H1 (cell line): ENCODE measurements around the gene PRKAG1. TPM values are rescaled to one million over a fixed set of nuclear protein-coding genes. Genes with fewer than 3 reads are reported as not detected.

Source experiments
- CHD1 ChIP-seq: IDR thresholded peaks from 2 replicates; pipeline ENCODE4 v1.6.1; 2012; ENCODE audit warnings: low read depth, low read length, improper control_type of control experiment
- CTCF ChIP-seq, 3 experiments: IDR thresholded peaks; 1 replicate in 2 of 3; 2 replicates in 1 of 3; pipeline versions ENCODE4 v1.5.1 to v1.6.1; 2011; ENCODE audit warnings: low read length in 3 of 3, mild to moderate bottlenecking in 3 of 3, inconsistent platforms in 2 of 3, low read depth in 1 of 3, moderate library complexity in 1 of 3; ENCODE audit not compliant: insufficient read depth in 1 of 3; ENCODE audit errors: control extremely low read depth in 1 of 3
- MAX ChIP-seq: IDR thresholded peaks from 2 replicates; pipeline ENCODE4 v1.6.1; 2012; ENCODE audit warnings: inconsistent platforms
- SAP30 ChIP-seq: fragments of 300-600 bp; sonication (generic); IDR thresholded peaks from 2 replicates; pipeline ENCODE4 v1.7.1; 2012; ENCODE audit warnings: low read length, moderate library complexity, mild to moderate bottlenecking, inconsistent platforms; ENCODE audit not compliant: insufficient read depth, insufficient replicate concordance
- SRF ChIP-seq: IDR thresholded peaks from 2 replicates; pipeline ENCODE4 v1.6.1; 2011; ENCODE audit warnings: mild to moderate bottlenecking, low read depth, low read length, moderate library complexity
- polyA plus RNA-seq, 7 experiments: library from polyadenylated mRNA; depleted of rRNA in 3 of 7; stranded (reverse) in 5 of 7; unstranded in 2 of 7; fragments of >200 nt in 5 of 7; fragments of 200-250 nt in 2 of 7; gene quantifications; 1 replicate in 5 of 7; 2 replicates in 1 of 7; 4 replicates in 1 of 7; pipeline versions ENCODE4 v1.2.1 to v1.2.3, GENCODE V29; 2011 to 2013; ENCODE audit warnings: missing spikeins in 2 of 7, mixed read lengths in 2 of 7
- total RNA-seq: library from RNA; stranded (reverse); fragmentation: NEBNext Ultra II Directional; extraction: Animal tissue kit (Norgen Biotek cat#: 25700); gene quantifications from 2 replicates; pipeline ENCODE4 v1.2.1, GENCODE V29; 2021

Gene PRKAG1
- total and polyA plus RNA-seq, 2 of the 8 experiments (the other 6 are each of a cell fraction or from before 2014, with no cell fraction given) = 38.6 to 57.5 TPM

GRCh38 chr12:49055092-49055491 is 36.5 kb upstream of the PRKAG1 start (continued):
- no peak for TF ChIP-seq CTCF (IDR thresholded peaks at IDR 0.05; ENCODE audit: control extremely low read depth in 1 of 3, insufficient read depth in 1 of 3, low read depth in 1 of 3, low read length in 3 of 3)
- no peak for TF ChIP-seq MAX
- TF ChIP-seq SAP30 = no peak
- TF ChIP-seq SRF = no peak
- TF ChIP-seq CHD1 = no peak
